Effector memory CD4-positive, alpha-beta T cell (primary cell): Measurements from ENCODE around the gene TWF1.
A peak's percentile ranks its signal among the peaks of the same experiment; 100 is the strongest.
"Not testable (repeated sequence)": the region's sequence is repeated elsewhere in the genome, so short reads cannot be mapped to it uniquely, and the experiment has no call there.

Experiments
- DNase-seq, 3 donors: peaks; one replicate each; pipeline ENCODE4 v3.0.0-alpha.2; 2020
- H3K27ac ChIP-seq: 2 replicates; pipeline ENCODE4 v1.7.0; 2013; ENCODE audit warnings: mild to moderate bottlenecking, low read length, moderate library complexity; ENCODE audit not compliant: insufficient read depth, poor library complexity, severe bottlenecking
- H3K27me3 ChIP-seq: replicated peaks from 2 replicates; pipeline ENCODE4 v1.7.0; 2013; ENCODE audit warnings: mild to moderate bottlenecking, low read length; ENCODE audit not compliant: insufficient read depth, control insufficient read depth, poor library complexity, severe bottlenecking
- H3K36me3 ChIP-seq: 2 replicates; pipeline ENCODE4 v1.7.0; 2013; ENCODE audit warnings: mild to moderate bottlenecking, low read length, moderate library complexity; ENCODE audit not compliant: control insufficient read depth, insufficient read depth
- H3K4me1 ChIP-seq: 2 replicates; pipeline ENCODE4 v1.7.0; 2013; ENCODE audit warnings: low read length, mild to moderate bottlenecking; ENCODE audit not compliant: control insufficient read depth, insufficient read depth, poor library complexity, severe bottlenecking
- H3K4me3 ChIP-seq: 2 replicates; pipeline ENCODE4 v1.7.0; 2013; ENCODE audit warnings: low read length, low read depth, mild to moderate bottlenecking; ENCODE audit not compliant: insufficient read depth, poor library complexity, severe bottlenecking
- H3K9me3 ChIP-seq: 2 replicates; pipeline ENCODE4 v1.7.0; 2013; ENCODE audit warnings: mild to moderate bottlenecking, low read length, moderate library complexity; ENCODE audit not compliant: control insufficient read depth
- total RNA-seq, 3 donors: gene quantifications; one replicate each; lab custom pipeline; 2026; lab: John Stamatoyannopoulos, UW

Gene TWF1
- total RNA-seq = 56.1 to 112 (median 56.2) reads per million in 3 donors

GRCh38 chr12:43805860-43806736 is at the start of gene TWF1:
TWF1 (minus strand) TSS chr12:43806317; CDS start chr12:43806245, 72 bp downstream.
- DNase-seq = peak; percentile 66 to 78 (median 76)
- Histone ChIP-seq H3K4me1 (peaks cover 4% of the 10 kb centered on the region), H3K36me3 (peaks cover 7% of the 10 kb centered on the region), H3K4me3 (peak within 1 kb of the TSS; percentile 85), H3K27me3 (no peaks in the 10 kb centered on the region), H3K9me3 (no peaks in the 10 kb centered on the region), H3K27ac (peak within 1 kb of the TSS; percentile 96)

GRCh38 chr12:43852744-43853143 is 46.6 kb upstream of the TWF1 start:
- DNase-seq = no peak
- no peaks in the 10 kb centered on the region for H3K27me3 ChIP-seq
- no peaks in the 10 kb centered on the region for H3K36me3 ChIP-seq
- H3K27ac ChIP-seq = no peak overlapping the region
- no peaks in the 10 kb centered on the region for H3K4me1 ChIP-seq
- H3K9me3 ChIP-seq = no peaks in the 10 kb centered on the region
- H3K4me3 ChIP-seq = no peak overlapping the region

- H3K27me3 ChIP-seq = no peaks in the 10 kb centered on the region
- no peaks in the 10 kb centered on the region for H3K4me1 ChIP-seq
- no peak overlapping the region for H3K4me3 ChIP-seq
- DNase-seq = no peak
- no peak overlapping the region for H3K27ac ChIP-seq
- no peaks in the 10 kb centered on the region for H3K9me3 ChIP-seq
- no peaks in the 10 kb centered on the region for H3K36me3 ChIP-seq
These were observed 42.7 kb upstream of the TWF1 start for GRCh38 chr12:43848786-43849185.

GRCh38 chr12:43848226-43848507 is 42.0 kb upstream of the TWF1 start:
- H3K36me3 ChIP-seq = no peaks in the 10 kb centered on the region
- H3K27ac ChIP-seq = no peak overlapping the region
- H3K4me1 ChIP-seq = no peaks in the 10 kb centered on the region
- no peaks in the 10 kb centered on the region for H3K27me3 ChIP-seq
- H3K4me3 ChIP-seq = no peak overlapping the region
- H3K9me3 ChIP-seq = no peaks in the 10 kb centered on the region
- DNase-seq = no peak

- H3K4me3 ChIP-seq, H3K36me3 ChIP-seq, H3K9me3 ChIP-seq, H3K27me3 ChIP-seq, H3K4me1 ChIP-seq, DNase-seq, H3K27ac ChIP-seq: not testable (repeated sequence)
These were observed 41.5 kb upstream of the TWF1 start for GRCh38 chr12:43847425-43848225.

GRCh38 chr12:43842259-43842658 is 36.1 kb upstream of the TWF1 start:
- Histone ChIP-seq H3K4me3 (no peak overlapping the region), H3K27me3 (no peaks in the 10 kb centered on the region)

GRCh38 chr12:43841253-43841652 is 35.1 kb upstream of the TWF1 start:
- H3K4me1 ChIP-seq = no peaks in the 10 kb centered on the region
- DNase-seq = no peak

More at GRCh38 chr12:43842259-43842658, 36.1 kb upstream of the TWF1 start:
- Histone ChIP-seq H3K36me3 (no peaks in the 10 kb centered on the region), H3K9me3 (no peaks in the 10 kb centered on the region), H3K4me1 (no peaks in the 10 kb centered on the region), H3K27ac (no peak overlapping the region)
- DNase-seq = no peak

GRCh38 chr12:43840338-43840737 is 34.2 kb upstream of the TWF1 start:
- H3K27ac ChIP-seq = no peak overlapping the region
- H3K4me1 ChIP-seq = peaks cover 2% of the 10 kb centered on the region
- no peaks in the 10 kb centered on the region for H3K36me3 ChIP-seq
- no peaks in the 10 kb centered on the region for H3K27me3 ChIP-seq
- no peak for DNase-seq
- H3K9me3 ChIP-seq = no peaks in the 10 kb centered on the region
- H3K4me3 ChIP-seq = no peak overlapping the region

More at GRCh38 chr12:43841253-43841652, 35.1 kb upstream of the TWF1 start:
- no peak overlapping the region for H3K27ac ChIP-seq
- no peak overlapping the region for H3K4me3 ChIP-seq
- no peaks in the 10 kb centered on the region for H3K9me3 ChIP-seq
- no peaks in the 10 kb centered on the region for H3K27me3 ChIP-seq
- no peaks in the 10 kb centered on the region for H3K36me3 ChIP-seq

GRCh38 chr12:43836475-43836989 is 30.4 kb upstream of the TWF1 start:
- peaks cover 21% of the 10 kb centered on the region for H3K4me1 ChIP-seq
- no peak for DNase-seq
- peak overlapping the region; percentile 65 for H3K27ac ChIP-seq
- no peaks in the 10 kb centered on the region for H3K36me3 ChIP-seq
- H3K9me3 ChIP-seq = no peaks in the 10 kb centered on the region
- no peaks in the 10 kb centered on the region for H3K27me3 ChIP-seq
- H3K4me3 ChIP-seq = peak overlapping the region; percentile 71
